HepG2 (cell line): ENCODE measurements around the gene TTYH1. TPM values are rescaled to one million over a fixed set of nuclear protein-coding genes. Genes with fewer than 3 reads are reported as not detected.
A peak's percentile ranks its signal among the peaks of the same experiment; 100 is the strongest.

Experiments used
- CENPX ChIP-seq: sonication (generic); formaldehyde crosslinking; IDR thresholded peaks from 2 replicates; pipeline ENCODE4 v1.9.0; 2021; ENCODE audit warnings: mild to moderate bottlenecking, missing genetic modification reagents, moderate library complexity
- MIER3 ChIP-seq: IDR thresholded peaks from 2 replicates; pipeline ENCODE4 v1.6.1; 2016; ENCODE audit warnings: missing compliant biosample characterization, borderline replicate concordance
- SALL1 ChIP-seq: sonication (generic); formaldehyde crosslinking; IDR thresholded peaks from 2 replicates; pipeline ENCODE4 v1.8.0; 2022; ENCODE audit warnings: mild to moderate bottlenecking, missing genetic modification reagents
- YEATS4 ChIP-seq: sonication (generic); formaldehyde crosslinking; IDR thresholded peaks from 2 replicates; pipeline ENCODE4 v1.4.0; 2020; ENCODE audit warnings: missing genetic modification reagents, borderline replicate concordance
- ZBTB42 ChIP-seq: sonication (generic); formaldehyde crosslinking; IDR thresholded peaks from 2 replicates; pipeline ENCODE4 v1.5.0; 2020; ENCODE audit warnings: mild to moderate bottlenecking, missing genetic modification reagents
- ZFX ChIP-seq: sonication (generic); formaldehyde crosslinking; IDR thresholded peaks from 2 replicates; pipeline ENCODE4 v1.4.0; 2020; ENCODE audit warnings: mild to moderate bottlenecking, low read depth, missing genetic modification reagents, moderate library complexity
- ZFYVE20 ChIP-seq: sonication (generic); formaldehyde crosslinking; IDR thresholded peaks from 2 replicates; pipeline ENCODE4 v1.8.0; 2023; ENCODE audit warnings: low read depth, mild to moderate bottlenecking, moderate library complexity, missing genetic modification reagents, borderline replicate concordance
- ZNF430 ChIP-seq: sonication (generic); formaldehyde crosslinking; IDR thresholded peaks from 2 replicates; pipeline ENCODE4 v1.9.0; 2021; ENCODE audit warnings: mild to moderate bottlenecking, missing genetic modification reagents
- ZNF558 ChIP-seq: sonication (generic); formaldehyde crosslinking; IDR thresholded peaks from 2 replicates; pipeline ENCODE4 v1.9.0; 2022; ENCODE audit warnings: mild to moderate bottlenecking, missing genetic modification reagents, borderline replicate concordance
- ZNF781 ChIP-seq: sonication (generic); formaldehyde crosslinking; IDR thresholded peaks from 2 replicates; pipeline ENCODE4 v1.5.1; 2020; ENCODE audit warnings: borderline replicate concordance, mild to moderate bottlenecking, missing genetic modification reagents; ENCODE audit errors: not compliant biosample characterization
- polyA plus RNA-seq, 8 experiments: library from polyadenylated mRNA; depleted of rRNA in 3 of 8; stranded (reverse) in 7 of 8; unstranded in 1 of 8; fragments of >200 nt; fragmentation: Illumina TruSeq in 4 of 8; extraction: Trizol in 4 of 8; gene quantifications; 2 replicates each; pipeline versions ENCODE4 v1.2.1 to v1.2.3, GENCODE V29; 2011 to 2016; ENCODE audit warnings: low read depth in 4 of 8, missing spikeins in 1 of 8, mixed read lengths in 1 of 8; ENCODE audit not compliant: insufficient read depth in 1 of 8
- total RNA-seq, 5 experiments: library from RNA; depleted of rRNA; stranded (reverse); fragments of >200 nt; fragmentation: Illumina TruSeq; extraction: Trizol; gene quantifications; 2 replicates each; pipeline ENCODE4 v1.2.3, GENCODE V29; 2016; ENCODE audit warnings: low read depth in 1 of 5
- TF ChIP-seq, protein P1 (sequence below): sonication (generic); formaldehyde crosslinking; IDR thresholded peaks from 2 replicates; pipeline ENCODE4 v1.4.0; 2020; ENCODE audit warnings: mild to moderate bottlenecking, missing genetic modification reagents, borderline replicate concordance
- TF ChIP-seq, protein P2 (sequence below): sonication (generic); formaldehyde crosslinking; IDR thresholded peaks from 2 replicates; pipeline ENCODE4 v1.4.0; 2020; ENCODE audit warnings: missing genetic modification reagents, borderline replicate concordance
- TF ChIP-seq, protein P3 (sequence below): sonication (generic); formaldehyde crosslinking; IDR thresholded peaks from 2 replicates; pipeline ENCODE4 v1.9.0; 2022; ENCODE audit warnings: missing genetic modification reagents, mild to moderate bottlenecking, borderline replicate concordance

TTYH1 gene
- total and polyA plus RNA-seq, 2 of the 13 experiments (the other 11 are each of a cell fraction or from before 2014, with no cell fraction given) = 6.9 to 19.9 TPM

DNA sequence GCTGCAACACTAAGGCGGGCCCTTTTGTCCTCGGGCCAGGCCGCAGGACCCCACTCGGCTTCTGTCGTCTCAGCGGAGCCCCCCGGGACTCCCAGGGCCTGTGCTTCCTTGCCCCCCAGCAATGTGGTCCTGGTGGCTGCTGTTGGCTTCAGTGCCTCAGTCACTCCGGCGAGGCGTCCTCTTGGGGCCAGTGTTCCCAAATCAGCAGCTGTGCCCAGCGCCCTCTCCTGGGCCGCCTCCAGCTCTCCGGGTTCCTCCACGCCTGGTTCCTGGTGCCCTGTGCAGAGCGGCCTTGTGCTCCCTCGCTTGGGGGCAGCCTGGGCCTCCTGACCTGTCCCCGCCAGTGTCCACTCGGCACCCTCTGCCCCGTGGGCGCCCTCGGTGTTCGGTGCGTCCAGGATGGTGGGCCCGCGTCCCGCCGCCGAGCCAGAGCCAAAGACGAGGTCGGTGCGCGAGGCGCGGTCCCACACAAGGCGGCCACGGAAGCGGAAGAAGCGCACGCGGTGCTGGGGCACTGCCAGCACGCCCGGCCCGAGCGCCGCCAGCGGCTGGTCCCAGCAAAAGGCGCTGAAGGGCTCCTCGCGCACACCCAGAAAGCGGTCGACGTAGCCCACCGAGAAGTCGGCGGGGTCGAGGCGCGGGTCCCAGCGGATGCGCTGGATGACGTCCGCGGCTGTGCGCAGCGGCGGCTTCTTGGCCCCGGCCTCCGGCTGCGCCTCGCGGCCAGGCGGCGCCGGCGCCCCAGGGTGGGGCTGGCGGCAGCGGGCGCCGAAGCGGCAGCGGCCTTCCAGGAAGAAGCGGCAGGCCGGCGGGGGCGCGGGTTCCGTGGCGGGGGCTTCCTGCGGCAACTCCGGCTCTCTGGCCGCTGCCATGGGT, 47.6 kb downstream of the TTYH1 start (continued):
- TF ChIP-seq, protein P1, sequence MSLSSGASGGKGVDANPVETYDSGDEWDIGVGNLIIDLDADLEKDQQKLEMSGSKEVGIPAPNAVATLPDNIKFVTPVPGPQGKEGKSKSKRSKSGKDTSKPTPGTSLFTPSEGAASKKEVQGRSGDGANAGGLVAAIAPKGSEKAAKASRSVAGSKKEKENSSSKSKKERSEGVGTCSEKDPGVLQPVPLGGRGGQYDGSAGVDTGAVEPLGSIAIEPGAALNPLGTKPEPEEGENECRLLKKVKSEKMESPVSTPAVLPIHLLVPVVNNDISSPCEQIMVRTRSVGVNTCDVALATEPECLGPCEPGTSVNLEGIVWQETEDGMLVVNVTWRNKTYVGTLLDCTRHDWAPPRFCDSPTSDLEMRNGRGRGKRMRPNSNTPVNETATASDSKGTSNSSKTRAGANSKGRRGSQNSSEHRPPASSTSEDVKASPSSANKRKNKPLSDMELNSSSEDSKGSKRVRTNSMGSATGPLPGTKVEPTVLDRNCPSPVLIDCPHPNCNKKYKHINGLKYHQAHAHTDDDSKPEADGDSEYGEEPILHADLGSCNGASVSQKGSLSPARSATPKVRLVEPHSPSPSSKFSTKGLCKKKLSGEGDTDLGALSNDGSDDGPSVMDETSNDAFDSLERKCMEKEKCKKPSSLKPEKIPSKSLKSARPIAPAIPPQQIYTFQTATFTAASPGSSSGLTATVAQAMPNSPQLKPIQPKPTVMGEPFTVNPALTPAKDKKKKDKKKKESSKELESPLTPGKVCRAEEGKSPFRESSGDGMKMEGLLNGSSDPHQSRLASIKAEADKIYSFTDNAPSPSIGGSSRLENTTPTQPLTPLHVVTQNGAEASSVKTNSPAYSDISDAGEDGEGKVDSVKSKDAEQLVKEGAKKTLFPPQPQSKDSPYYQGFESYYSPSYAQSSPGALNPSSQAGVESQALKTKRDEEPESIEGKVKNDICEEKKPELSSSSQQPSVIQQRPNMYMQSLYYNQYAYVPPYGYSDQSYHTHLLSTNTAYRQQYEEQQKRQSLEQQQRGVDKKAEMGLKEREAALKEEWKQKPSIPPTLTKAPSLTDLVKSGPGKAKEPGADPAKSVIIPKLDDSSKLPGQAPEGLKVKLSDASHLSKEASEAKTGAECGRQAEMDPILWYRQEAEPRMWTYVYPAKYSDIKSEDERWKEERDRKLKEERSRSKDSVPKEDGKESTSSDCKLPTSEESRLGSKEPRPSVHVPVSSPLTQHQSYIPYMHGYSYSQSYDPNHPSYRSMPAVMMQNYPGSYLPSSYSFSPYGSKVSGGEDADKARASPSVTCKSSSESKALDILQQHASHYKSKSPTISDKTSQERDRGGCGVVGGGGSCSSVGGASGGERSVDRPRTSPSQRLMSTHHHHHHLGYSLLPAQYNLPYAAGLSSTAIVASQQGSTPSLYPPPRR (CRISPR knock-in tag) = no peak
- TF ChIP-seq MIER3 (CRISPR knock-in tag) = 0 out of 2 replicates have a peak, but pooled peaks have one; percentile 36
- peak; percentile 84 for TF ChIP-seq YEATS4
- TF ChIP-seq CENPX (CRISPR knock-in tag) = no peak
- TF ChIP-seq ZBTB42 (CRISPR knock-in tag) = 0 out of 2 replicates have a peak, but pooled peaks have one; percentile 40
- TF ChIP-seq ZNF430 (CRISPR knock-in tag) = peak; percentile 20; the same call in 1 of the 2 replicates
- peak; percentile 54 for TF ChIP-seq SALL1 (CRISPR knock-in tag)
- TF ChIP-seq ZFYVE20 (CRISPR knock-in tag) = no peak
- TF ChIP-seq ZNF781 = no peak
- peak; percentile 76 for TF ChIP-seq ZFX
- TF ChIP-seq, protein P2, sequence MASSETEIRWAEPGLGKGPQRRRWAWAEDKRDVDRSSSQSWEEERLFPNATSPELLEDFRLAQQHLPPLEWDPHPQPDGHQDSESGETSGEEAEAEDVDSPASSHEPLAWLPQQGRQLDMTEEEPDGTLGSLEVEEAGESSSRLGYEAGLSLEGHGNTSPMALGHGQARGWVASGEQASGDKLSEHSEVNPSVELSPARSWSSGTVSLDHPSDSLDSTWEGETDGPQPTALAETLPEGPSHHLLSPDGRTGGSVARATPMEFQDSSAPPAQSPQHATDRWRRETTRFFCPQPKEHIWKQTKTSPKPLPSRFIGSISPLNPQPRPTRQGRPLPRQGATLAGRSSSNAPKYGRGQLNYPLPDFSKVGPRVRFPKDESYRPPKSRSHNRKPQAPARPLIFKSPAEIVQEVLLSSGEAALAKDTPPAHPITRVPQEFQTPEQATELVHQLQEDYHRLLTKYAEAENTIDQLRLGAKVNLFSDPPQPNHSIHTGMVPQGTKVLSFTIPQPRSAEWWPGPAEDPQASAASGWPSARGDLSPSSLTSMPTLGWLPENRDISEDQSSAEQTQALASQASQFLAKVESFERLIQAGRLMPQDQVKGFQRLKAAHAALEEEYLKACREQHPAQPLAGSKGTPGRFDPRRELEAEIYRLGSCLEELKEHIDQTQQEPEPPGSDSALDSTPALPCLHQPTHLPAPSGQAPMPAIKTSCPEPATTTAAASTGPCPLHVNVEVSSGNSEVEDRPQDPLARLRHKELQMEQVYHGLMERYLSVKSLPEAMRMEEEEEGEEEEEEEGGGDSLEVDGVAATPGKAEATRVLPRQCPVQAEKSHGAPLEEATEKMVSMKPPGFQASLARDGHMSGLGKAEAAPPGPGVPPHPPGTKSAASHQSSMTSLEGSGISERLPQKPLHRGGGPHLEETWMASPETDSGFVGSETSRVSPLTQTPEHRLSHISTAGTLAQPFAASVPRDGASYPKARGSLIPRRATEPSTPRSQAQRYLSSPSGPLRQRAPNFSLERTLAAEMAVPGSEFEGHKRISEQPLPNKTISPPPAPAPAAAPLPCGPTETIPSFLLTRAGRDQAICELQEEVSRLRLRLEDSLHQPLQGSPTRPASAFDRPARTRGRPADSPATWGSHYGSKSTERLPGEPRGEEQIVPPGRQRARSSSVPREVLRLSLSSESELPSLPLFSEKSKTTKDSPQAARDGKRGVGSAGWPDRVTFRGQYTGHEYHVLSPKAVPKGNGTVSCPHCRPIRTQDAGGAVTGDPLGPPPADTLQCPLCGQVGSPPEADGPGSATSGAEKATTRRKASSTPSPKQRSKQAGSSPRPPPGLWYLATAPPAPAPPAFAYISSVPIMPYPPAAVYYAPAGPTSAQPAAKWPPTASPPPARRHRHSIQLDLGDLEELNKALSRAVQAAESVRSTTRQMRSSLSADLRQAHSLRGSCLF (CRISPR knock-in tag) = peak; percentile 87; the same call in 1 of the 2 replicates
- TF ChIP-seq ZNF558 = peak; percentile 28; the same call in 1 of the 2 replicates
- TF ChIP-seq, protein P3, sequence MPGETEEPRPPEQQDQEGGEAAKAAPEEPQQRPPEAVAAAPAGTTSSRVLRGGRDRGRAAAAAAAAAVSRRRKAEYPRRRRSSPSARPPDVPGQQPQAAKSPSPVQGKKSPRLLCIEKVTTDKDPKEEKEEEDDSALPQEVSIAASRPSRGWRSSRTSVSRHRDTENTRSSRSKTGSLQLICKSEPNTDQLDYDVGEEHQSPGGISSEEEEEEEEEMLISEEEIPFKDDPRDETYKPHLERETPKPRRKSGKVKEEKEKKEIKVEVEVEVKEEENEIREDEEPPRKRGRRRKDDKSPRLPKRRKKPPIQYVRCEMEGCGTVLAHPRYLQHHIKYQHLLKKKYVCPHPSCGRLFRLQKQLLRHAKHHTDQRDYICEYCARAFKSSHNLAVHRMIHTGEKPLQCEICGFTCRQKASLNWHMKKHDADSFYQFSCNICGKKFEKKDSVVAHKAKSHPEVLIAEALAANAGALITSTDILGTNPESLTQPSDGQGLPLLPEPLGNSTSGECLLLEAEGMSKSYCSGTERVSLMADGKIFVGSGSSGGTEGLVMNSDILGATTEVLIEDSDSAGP (CRISPR knock-in tag) = peak; percentile 85
